HG03097 (cell line): Measurements from ENCODE around the gene CFAP91.

ENCODE experiments used
- ATAC-seq: cut with Tn5 transposase; IDR thresholded peaks from one replicate; pipeline ENCODE4 v1.9.1; 2021; ENCODE audit not compliant: unreplicated experiment, low FRiP score

Gene CFAP91

DNA sequence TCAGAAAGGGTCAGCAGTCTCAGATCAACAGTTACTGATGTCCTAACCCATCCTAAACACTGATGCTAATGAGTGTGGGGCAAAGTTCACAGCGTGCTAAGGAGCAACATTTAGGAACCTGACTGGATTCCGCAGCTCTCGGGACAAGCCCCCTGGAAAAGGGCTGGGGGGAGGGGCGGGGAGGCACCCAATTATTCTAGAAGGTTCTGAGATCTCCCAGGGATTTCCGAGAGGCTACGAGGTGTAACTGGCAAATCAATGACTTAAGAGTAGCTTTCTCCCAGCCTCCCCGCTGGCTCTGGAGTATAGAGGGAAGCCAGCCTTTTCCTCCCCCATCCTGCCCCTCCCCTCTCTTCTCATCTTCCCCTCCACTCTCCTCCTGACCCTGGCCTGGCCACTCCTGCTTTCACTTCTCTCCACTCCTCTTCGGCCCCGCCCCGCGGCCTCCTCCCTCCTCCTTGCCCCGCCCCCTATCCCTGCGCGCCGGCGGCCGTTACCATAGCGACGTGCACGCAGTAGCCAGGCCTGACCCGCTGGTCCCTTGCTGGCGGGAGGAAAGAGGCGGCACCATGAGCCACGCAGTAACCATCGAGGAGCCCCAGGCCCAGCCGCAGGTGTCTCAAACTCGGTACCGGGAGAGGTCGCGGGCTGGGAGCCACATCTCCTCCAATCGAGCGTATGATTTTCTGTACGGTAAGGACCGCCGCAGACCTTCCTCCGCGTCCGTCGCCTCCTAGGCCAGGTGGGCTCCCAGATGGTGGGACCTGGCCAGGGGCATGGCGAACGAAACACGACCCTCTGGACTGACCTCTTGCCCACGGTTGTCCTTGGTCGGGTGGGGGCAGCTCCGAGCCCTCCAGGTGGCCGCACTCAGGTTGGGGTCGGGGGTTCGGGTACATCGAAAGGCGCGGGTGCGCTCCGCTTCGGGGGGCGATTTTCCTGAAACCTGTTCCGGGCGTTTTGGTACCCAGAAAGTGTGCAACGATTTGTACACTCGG is at the start of gene CFAP91:
TSS of gene CFAP91 (plus strand) at position 493 of the 998 bp plus-strand sequence. CDS start at position 570, 77 bp downstream.
- ATAC-seq = peak; percentile 82

DNA sequence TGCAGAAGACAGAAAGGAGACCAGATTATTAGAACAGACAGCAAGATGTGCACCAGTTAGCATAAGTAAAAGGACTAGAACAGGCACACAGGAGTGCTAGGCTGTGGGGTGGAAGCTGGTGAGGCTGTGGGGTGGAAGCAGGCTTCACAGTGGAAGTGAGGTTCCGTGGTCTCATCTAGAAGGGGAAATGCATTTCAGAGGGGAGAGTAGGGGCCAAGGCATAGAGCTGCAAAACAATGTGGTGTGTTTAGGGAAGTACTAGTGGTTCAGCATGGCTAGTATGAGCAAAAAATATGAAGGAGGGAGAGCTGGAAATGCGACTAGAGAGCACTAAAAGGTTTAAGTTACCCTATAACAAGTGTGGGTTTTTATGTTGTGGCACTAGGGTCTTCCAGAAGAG is 48.9 kb upstream of the CFAP91 start:
- no peak for ATAC-seq

DNA sequence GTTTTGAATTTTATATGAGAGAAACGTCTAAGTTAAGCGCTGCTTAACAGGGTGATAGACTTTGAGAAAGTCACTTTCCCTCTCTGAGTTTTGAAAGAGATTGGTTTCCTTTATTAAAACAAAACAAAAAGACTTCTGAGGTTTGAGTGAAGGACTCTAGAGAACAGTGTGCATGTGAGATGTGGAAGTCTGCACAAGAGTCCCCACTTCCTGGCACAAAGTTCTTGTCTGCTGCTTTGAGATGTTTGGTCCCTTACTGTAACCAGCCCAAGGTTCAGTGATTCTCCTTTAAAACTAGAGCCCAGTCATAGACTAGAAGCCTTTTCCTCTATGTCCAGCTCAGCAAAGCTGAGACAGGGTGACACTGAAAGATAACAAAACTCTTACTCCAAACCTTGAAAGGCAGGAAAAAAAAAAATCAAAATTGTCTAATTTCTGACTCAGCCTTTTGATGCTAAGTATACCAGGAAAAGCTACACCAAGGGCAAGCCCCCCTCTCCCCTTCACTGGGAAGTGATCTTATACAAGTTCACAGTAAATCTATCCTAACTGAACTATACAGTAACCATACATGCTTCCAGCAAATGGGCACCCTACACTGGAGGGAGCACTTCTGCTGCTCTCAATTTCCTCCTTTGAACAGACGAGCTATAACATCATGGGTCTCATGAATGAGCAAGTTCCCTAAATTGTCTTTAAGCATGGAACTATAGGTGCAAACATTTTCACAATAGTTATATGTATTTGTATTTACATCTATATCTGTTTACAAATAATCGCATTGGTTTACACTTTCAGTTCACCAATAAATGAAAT is 44.7 kb upstream of the CFAP91 start:
- no peak for ATAC-seq

DNA sequence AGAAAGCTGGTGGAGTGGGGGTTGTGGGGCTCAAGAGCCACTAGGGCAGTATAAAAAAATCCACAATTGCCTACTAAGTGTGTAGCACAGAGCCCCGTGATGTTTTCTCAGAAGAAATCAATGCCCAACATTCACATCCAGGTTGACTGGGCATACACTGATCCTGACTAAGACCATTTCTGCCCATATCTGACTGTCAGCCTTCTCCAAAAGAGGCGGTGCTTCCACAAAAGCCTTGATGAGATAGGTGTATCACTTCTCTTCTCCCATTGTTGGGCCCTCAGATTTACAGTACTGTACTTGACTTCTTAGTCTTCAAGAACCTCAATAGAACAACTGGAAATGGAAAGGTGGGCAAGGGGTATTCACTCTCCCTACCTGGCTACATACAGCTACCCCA is 43.8 kb upstream of the CFAP91 start:
- no peak for ATAC-seq

DNA sequence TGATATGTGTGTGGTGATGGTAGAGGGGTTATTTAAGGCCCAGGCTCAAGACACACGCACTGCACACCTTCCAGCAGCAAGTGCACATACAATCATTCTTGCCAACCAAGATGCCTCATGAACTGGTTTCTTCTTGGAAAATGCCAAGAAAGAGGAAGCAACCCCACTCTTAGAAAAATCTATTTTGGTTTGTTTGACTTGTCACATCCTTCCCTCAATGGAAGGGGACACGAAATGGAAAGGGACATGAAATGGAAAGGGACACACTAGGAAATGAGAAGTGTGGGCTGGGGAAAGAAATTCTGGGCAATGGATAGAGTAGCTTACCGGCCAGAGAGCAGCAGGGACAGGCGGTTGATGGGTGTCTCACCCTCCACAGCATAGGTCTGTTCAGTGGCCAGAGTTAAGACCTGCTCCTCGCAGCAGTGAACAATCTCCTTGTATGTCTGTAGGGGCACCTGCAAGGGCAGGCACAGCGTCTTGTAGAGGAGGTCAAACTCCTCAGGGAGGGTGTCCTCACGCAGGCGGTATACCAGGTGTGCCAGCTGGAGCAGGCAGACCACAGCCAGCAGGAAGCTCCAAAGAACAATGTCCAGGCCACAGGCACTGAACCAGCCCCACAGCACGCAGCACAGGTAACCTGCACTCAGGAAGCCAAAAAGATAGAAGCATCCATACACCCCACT is 43.1 kb upstream of the CFAP91 start:
- no peak for ATAC-seq

DNA sequence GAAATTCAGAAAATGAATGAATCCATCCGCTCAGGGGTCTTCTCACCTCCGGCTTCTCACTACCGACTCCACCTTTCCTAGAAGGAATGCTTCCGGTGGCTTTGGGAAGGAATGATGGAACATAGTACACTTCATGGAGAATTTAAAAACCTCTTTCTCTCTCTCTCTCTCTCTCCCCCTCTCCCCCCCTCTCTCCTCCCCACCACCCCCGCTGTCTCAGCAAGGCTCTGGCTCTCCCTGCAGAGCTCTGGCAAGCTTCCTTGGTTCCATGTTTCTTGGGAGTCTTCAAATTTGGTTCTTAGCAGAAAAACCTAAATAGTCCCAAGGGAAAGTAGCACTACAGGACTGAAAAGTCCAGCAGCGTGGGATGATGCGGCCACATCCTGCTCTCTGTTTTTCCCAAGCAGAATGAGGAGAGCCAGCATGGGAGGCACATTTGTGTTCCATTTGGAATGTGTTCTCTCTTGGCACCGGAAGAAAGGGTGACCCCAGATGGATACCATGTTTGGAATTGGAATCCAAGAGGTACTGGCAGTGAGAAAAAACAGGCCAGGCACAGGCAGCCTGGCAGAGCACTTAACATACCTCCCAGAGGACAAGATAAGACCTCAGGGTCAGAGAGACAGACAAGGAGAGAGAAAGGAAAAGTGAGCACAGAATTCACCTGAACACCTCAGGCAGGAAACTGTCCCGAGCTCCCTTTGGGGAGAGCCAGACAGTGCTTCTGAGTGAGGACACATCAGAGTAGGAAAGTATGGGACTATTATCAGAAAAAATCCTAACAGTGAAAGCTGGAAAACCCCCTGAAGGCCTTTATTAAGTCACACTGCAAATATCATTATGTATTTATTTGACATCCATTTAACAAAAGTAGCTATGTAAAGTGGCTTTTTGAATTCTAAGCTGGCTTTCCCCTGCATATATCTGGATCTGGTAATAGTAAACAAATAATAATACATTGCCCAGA is 42.1 kb upstream of the CFAP91 start, which contains the start of gene POPDC2:
TSS of gene POPDC2 (minus strand) at position 116 of the 967 bp plus-strand sequence. CDS start 166 bp downstream, outside the sequence.
- no peak for ATAC-seq

DNA sequence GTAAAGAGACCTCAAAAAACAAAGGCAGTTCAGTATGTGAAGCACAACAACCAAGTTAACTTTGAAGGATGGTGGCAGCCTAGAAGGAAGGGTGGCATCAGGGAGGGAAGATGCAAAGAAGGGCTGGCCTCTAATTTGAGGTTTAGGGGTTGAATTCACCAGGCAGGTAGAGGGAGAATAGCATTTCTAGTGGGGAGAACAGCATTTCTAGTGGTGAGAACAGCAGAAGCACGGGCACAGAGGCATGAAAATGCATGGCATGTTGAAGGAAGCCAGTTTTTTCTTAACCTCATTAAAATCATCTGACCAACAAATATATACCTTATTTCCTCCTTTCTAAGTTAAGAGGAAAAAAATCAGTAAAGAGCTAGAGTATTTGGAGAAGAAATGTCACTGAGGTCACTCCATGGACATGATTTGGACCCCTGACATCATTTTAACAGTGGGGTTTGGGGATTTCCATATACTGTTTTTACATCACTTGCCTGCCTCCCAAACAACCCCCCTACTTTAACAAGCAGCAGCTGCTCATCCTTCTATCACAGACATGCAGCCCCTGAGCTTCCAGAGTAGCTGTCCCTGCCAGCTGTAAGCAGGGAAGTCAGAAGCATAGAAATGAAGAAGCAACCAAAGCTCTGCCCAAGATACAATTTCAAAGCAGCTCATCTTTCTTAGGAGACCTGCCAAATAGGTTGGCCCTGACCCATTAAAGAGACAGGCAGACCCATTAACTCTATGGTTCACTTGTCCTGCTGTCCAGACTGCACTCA is 40.0 kb upstream of the CFAP91 start:
- ATAC-seq = no peak

DNA sequence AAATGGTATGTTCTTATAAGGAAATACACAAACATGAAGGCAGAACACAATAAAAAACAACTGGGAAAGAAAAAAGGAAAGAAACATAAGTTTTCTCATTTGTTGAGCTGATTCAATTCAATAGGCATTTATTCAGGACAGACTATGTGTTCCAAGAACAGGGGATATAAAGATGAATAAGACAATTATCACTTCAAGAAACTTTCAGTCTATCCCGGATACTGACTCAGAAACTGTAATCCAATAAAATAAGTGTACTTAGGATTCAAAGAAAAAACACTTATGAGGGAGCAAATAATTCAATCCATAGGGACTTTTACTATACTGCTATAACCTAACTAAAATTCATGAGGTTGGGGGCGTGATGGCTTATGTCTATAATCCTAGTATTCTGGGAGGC is 38.9 kb upstream of the CFAP91 start:
- ATAC-seq = no peak

DNA sequence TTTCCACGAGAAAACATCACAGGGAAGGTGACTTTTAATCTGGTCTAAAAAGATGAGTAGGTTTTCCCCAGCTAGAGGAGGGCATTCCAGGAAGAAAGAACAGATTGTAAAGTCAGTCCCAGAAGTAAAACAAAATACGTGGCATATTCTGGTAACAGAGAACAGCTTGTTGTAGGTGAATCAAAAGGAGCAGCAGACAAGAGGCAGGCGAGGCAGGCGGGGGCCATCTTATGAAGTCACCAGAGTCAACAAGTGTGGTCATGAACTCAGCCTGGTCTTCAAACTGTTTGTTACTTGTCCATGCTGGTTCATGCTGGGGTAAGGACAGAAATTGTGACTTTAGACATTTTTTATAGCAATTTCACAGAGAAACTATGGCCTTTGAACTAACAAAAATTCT is 38.5 kb upstream of the CFAP91 start:
- ATAC-seq = no peak

DNA sequence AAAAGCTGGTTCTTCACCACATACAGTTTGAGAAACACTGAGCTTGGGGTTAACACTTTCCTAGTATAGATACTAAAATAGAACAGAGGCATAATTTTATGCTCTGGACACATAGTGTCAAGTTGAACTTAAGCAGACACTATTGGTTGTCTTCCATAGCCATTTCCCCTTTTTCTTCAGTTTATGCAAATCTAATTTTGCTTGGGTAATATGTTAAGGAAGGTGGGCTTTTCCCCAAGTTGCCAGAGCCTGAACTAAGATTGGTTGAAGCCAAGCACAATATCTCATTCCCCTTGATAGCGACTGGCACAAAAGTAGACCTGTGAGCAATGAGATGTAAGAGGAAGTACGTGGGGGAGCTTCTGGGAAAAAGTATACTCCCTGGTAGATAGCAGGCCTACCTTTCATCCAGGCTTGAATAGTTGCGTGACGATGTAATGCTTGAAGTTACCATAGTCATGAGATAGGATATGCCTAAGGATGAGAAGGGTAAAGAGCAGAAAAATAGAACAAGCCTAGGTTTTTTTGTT is 37.9 kb upstream of the CFAP91 start:
- ATAC-seq = no peak

DNA sequence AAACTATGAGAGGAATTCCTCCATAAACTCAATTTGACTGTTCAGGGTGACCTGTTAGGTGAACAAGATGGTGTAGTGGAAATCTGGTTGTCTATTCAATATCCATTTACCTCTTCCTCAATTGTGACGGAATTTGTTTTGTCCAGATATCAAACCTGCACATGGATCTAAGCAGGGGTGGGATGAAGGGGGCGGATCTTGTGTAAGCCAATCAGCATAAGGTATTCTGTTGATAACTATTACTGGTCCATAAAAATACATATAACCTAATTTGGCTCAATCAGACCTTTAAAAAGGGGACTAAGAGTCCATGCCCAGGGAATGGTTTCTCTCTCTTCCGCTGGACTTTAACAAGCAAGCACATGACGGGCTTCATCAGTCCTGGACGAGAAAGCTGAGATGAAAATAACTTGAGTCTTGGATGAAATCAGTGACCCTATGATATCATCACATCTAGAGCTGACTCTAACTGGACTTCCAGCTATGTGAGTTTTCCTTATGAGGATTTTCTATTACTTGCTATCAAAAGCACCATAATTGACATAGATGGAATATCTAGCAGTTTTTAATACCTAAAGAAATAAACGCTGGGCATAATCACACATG is 36.8 kb upstream of the CFAP91 start:
- no peak for ATAC-seq

DNA sequence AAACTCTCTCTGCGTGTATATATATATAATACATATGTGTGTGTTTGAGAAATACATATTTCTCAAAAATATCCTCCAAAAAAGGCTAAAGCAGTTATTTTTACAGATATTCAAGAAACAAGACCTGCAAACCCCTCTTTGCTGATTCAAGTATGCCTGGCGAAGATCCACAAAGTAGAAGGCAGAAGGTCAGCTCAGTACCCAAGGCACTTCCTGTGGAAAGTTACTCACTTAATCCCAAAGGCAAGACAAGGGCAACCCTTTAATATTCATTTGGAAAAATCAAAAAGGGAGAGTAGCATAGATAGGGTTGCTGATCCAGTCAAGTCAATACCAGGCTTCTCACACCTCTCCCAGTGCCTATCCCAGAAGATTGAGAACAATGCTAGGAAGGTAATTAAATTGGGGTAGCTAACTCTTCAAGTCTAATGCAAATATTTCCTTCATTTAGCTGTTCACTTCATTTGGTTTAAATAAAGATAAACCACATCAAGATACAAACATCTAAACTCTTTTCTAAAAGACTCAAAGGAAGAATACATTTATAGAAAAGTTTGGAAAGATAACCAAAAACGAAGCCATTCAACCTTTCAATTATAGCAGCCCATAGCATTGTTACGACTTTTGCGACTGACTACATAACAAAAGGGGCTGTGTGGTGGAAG is 32.8 kb upstream of the CFAP91 start:
- ATAC-seq = no peak

DNA sequence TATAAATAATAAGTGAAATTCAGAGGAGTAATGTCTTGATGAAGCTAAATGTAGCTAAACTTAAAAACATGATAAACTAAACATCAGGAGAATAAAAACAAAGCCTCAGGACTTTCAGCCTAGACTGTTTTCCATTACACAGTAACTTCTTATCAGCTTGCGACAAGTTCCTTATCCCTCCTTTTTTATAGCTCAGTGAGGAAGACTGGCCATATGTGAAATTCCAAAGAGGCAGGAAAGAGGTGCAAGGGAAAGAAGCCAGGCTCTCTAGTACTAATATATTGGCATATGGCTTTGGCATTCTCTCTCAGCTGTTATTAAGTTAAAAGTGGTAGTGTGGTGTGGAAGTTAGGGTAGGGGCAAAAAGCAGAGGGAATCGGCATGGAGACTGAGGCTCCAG is 30.0 kb upstream of the CFAP91 start:
- ATAC-seq = no peak

DNA sequence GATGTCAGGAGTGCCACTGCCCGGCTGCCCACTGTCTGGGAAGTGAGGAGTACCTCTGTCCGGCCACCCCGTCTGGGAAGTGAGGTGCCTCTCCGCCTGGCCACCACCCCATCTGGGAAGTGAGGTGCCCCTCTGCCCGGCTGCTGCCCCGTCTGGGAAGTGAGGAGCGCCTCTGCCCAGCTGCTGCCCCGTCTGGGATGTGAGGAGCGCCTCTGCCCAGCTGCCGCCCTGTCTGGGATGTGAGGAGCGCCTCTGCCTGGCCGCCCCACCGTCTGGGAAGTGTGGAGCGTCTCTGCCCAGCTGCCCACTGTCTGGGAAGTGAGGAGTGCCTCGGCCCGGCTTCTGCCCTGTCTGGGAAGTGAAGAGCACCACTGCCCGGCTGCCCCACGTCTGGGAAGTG is 28.9 kb upstream of the CFAP91 start:
- no peak for ATAC-seq

DNA sequence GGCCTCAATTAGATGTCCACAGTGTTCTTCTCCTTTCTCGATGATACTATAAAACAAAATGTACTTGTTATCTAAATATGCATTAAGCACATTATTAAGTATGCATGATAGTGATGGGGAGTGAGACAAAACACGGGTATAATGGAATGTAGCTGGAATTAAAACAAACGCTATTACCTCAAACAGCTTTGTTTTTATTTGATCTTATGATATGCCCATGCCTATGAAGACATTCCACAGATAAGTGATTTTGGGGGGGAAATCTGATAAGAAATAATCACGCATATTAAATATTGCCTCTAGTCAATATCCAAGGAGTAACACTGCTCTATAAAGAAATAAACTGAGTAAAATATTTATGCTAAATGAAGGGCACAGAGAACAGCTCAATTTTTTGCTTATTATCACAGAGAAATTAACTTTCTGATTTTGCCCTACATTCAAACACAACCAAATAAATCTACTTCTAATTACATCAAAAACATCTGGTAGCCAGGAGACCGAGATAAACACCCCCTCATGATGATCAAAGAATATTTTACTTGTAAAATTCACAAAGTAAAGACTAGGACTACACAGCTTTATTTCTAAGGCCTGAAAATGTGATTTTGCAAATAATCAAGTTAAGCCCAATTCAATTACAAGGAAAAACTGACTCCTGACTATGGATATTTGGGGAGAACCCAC is 27.5 kb upstream of the CFAP91 start:
- no peak for ATAC-seq

DNA sequence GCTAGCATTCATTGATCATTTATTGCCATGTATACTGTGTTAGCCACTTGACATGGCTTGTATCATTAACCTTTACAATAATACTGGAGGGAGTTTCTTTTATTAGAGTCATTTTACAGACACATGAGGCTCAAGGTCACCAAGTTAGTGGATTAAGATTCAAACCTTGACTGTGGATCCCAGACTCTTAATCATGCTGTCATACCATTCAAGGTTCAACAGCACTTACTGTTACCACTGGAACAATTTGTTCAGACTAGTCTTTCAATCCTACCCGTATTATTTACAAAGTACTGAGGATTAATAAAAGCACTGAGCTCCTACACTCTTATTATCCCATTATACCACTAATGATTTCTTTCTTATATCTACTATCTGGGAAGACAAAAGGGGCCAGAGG is 26.8 kb upstream of the CFAP91 start:
- no peak for ATAC-seq
